Parathyroid adenoma (tissue), 2 donors: ENCODE measurements around the gene MRC1.

Experiments
- H2AFZ ChIP-seq: fragments of 300-600 bp; sonication (generic); one replicate; pipeline ENCODE4 v1.7.0; 2017; ENCODE audit warnings: antibody characterized with exemption, mild to moderate bottlenecking
- H3K27ac ChIP-seq: fragments of 300-600 bp; sonication (generic); one replicate; pipeline ENCODE4 v1.7.0; 2017
- H3K27me3 ChIP-seq: fragments of 300-600 bp; sonication (generic); one replicate; pipeline ENCODE4 v1.7.0; 2017; ENCODE audit warnings: low read length; ENCODE audit not compliant: control insufficient read depth, insufficient read depth
- H3K36me3 ChIP-seq: fragments of 300-600 bp; sonication (generic); one replicate; pipeline ENCODE4 v1.7.0; 2017; ENCODE audit warnings: low read length; ENCODE audit not compliant: control insufficient read depth, insufficient read depth
- H3K4me1 ChIP-seq: fragments of 300-600 bp; sonication (generic); one replicate; pipeline ENCODE4 v1.7.0; 2017; ENCODE audit warnings: control low read depth
- H3K4me2 ChIP-seq: fragments of 300-600 bp; sonication (generic); one replicate; pipeline ENCODE4 v1.7.0; 2017; ENCODE audit warnings: low read length
- H3K4me3 ChIP-seq: fragments of 300-600 bp; sonication (generic); one replicate; pipeline ENCODE4 v1.7.0; 2017; ENCODE audit warnings: low read depth, low read length
- H3K79me2 ChIP-seq: fragments of 300-600 bp; sonication (generic); one replicate; pipeline ENCODE4 v1.7.0; 2017; ENCODE audit warnings: control low read depth
- H3K9ac ChIP-seq: fragments of 300-600 bp; sonication (generic); one replicate; pipeline ENCODE4 v1.7.0; 2017; ENCODE audit warnings: mild to moderate bottlenecking
- H3K9me3 ChIP-seq: fragments of 300-600 bp; sonication (generic); one replicate; pipeline ENCODE4 v1.7.0; 2017; ENCODE audit warnings: low read length; ENCODE audit not compliant: control insufficient read depth
- CTCF ChIP-seq: fragments of 300-600 bp; sonication (generic); IDR thresholded peaks from one replicate; pipeline ENCODE4 v1.7.0; 2017; ENCODE audit warnings: antibody characterized with exemption, mild to moderate bottlenecking
- donor health status: primary hyperparathyroidism.

The MRC1 gene

GRCh38 chr10:17819836-17820235 is 10.7 kb downstream of the MRC1 start:
- H3K27me3 ChIP-seq = no peaks in the 10 kb centered on the region
- H3K79me2 ChIP-seq = no peaks in the 10 kb centered on the region
- H3K9ac ChIP-seq = no peak overlapping the region
- TF ChIP-seq CTCF = no peak
- no peaks in the 10 kb centered on the region for H3K36me3 ChIP-seq
- no peak overlapping the region for H3K4me3 ChIP-seq
- H3K27ac ChIP-seq = no peak overlapping the region
- H3K9me3 ChIP-seq = no peaks in the 10 kb centered on the region
- no peak overlapping the region for H3K4me2 ChIP-seq
- no peak overlapping the region for H2AFZ ChIP-seq
- no peaks in the 10 kb centered on the region for H3K4me1 ChIP-seq

DNA sequence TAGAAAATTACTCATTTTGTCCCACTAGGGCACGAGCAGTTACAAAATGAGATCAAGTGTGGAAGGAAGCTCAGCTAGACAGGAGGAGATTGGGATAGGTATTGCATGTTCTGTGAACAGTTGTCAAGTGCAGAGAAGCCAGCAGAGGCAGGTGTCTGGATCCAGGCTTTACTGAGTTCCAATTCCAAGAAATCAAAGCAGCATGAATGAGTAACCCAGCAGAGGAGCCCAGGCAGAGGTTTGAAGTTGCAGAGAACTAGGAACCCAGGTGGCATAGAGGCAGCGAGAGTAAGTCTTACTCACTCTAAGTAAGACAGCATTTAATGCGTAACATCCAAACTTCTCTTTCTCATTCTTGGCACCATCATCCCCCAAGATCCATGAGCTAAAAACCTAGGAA is 11.8 kb downstream of the MRC1 start:
- no peaks in the 10 kb centered on the region for H3K79me2 ChIP-seq
- no peak for TF ChIP-seq CTCF
- H3K27me3 ChIP-seq = no peaks in the 10 kb centered on the region
- H2AFZ ChIP-seq = no peak overlapping the region
- H3K4me2 ChIP-seq = no peak overlapping the region
- H3K9ac ChIP-seq = no peak overlapping the region
- H3K27ac ChIP-seq = no peak overlapping the region
- H3K9me3 ChIP-seq = no peaks in the 10 kb centered on the region
- no peak overlapping the region for H3K4me3 ChIP-seq
- H3K4me1 ChIP-seq = no peaks in the 10 kb centered on the region
- H3K36me3 ChIP-seq = no peaks in the 10 kb centered on the region

- Histone ChIP-seq H3K36me3 (no peaks in the 10 kb centered on the region), H2AFZ (no peak overlapping the region), H3K9me3 (no peaks in the 10 kb centered on the region), H3K4me2 (no peak overlapping the region), H3K27ac (no peak overlapping the region), H3K9ac (no peak overlapping the region), H3K27me3 (no peaks in the 10 kb centered on the region), H3K4me1 (no peaks in the 10 kb centered on the region), H3K79me2 (no peaks in the 10 kb centered on the region), H3K4me3 (no peak overlapping the region)
- no peak for TF ChIP-seq CTCF
Measured at GRCh38 chr10:17821893-17822292, 12.7 kb downstream of the MRC1 start.

DNA sequence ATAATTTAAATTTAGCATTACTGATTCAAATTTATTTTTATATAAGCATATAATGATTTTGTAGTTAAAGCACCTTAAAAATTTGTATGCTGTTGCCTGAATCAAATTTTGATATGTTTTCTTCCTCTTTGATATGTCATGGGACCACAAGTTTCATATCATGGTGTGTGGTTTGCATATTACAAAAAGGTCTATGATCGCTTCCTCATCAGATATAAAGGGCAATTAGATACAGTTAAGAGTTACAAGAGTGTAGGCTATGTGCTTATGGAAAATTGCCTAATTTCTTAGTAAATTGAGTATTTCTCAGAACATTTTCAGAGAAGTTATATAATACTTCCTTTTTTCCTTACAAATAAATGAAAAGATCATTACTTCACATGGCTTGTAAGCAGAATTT is 22.2 kb downstream of the MRC1 start:
- no peak for TF ChIP-seq CTCF
- H2AFZ ChIP-seq = no peak overlapping the region
- no peaks in the 10 kb centered on the region for H3K4me1 ChIP-seq
- H3K4me2 ChIP-seq = no peak overlapping the region
- H3K27ac ChIP-seq = no peak overlapping the region
- no peaks in the 10 kb centered on the region for H3K79me2 ChIP-seq
- H3K36me3 ChIP-seq = no peaks in the 10 kb centered on the region
- no peaks in the 10 kb centered on the region for H3K27me3 ChIP-seq
- no peak overlapping the region for H3K9ac ChIP-seq
- H3K4me3 ChIP-seq = no peak overlapping the region
- no peaks in the 10 kb centered on the region for H3K9me3 ChIP-seq

DNA sequence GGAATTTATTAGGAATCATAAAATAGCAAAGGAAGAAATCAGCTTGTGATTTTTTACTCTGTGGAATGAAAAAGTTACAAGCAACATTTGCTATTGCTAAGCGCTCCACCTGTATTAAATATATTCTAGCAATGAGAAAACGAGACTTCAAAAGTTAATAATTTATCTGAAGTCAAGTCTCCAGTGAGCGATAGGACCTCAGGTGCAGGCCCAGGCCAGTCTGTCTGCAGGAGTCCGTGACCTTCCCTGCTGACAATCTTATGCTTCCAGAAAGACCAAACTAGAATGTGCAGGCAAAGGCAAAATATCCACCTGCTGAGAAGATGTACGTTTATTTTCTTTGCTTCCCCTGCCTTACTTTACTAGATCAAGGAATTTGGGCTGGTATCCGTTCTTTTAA is 22.7 kb downstream of the MRC1 start:
- H3K79me2 ChIP-seq = no peaks in the 10 kb centered on the region
- TF ChIP-seq CTCF = no peak
- H3K4me1 ChIP-seq = no peaks in the 10 kb centered on the region
- H2AFZ ChIP-seq = no peak overlapping the region
- no peaks in the 10 kb centered on the region for H3K9me3 ChIP-seq
- no peaks in the 10 kb centered on the region for H3K27me3 ChIP-seq
- no peaks in the 10 kb centered on the region for H3K36me3 ChIP-seq
- no peak overlapping the region for H3K4me3 ChIP-seq
- no peak overlapping the region for H3K9ac ChIP-seq
- no peak overlapping the region for H3K27ac ChIP-seq
- H3K4me2 ChIP-seq = no peak overlapping the region
